SU-DHL-6 (cell line): ENCODE data around the gene GIPC3.
"Not testable (repeated sequence)": the region's sequence is repeated elsewhere in the genome, so short reads cannot be mapped to it uniquely, and the experiment has no call there.

Source experiments
- H2AFZ ChIP-seq: fragments of 200-600 bp; sonication (generic); 2 replicates; pipeline ENCODE4 v1.6.1; 2014; ENCODE audit warnings: low read depth, mild to moderate bottlenecking, moderate library complexity, mixed read lengths, antibody characterized with exemption, low read length; ENCODE audit not compliant: severe bottlenecking
- H3F3A ChIP-seq: fragments of 200-600 bp; shearing (Covaris generic); 2 replicates; pipeline ENCODE4 v1.6.0; 2016; ENCODE audit warnings: antibody characterized with exemption, mild to moderate bottlenecking; ENCODE audit not compliant: insufficient read depth
- H3K27ac ChIP-seq: fragments of 200-600 bp; sonication (generic); 2 replicates; pipeline ENCODE4 v1.5.1; 2016; ENCODE audit warnings: low read depth, mild to moderate bottlenecking, low read length, moderate library complexity, mixed read lengths
- H3K27me3 ChIP-seq: fragments of 200-600 bp; sonication (generic), shearing (Covaris generic); 2 replicates; pipeline ENCODE4 v1.6.0; 2014; ENCODE audit warnings: mild to moderate bottlenecking, low read length
- H3K36me3 ChIP-seq: fragments of 200-600 bp; sonication (generic); 2 replicates; pipeline ENCODE4 v1.6.1; 2014; ENCODE audit warnings: mild to moderate bottlenecking, low read length, mixed read lengths
- H3K4me2 ChIP-seq: fragments of 300-600, 200-600 bp; shearing (Covaris generic), sonication (generic); 2 replicates; pipeline ENCODE4 v1.6.0; 2014; ENCODE audit warnings: low read length, low read depth, mild to moderate bottlenecking; ENCODE audit not compliant: poor library complexity, severe bottlenecking
- H3K4me3 ChIP-seq: fragments of 200-600 bp; sonication (generic); 2 replicates; pipeline ENCODE4 v1.5.1; 2014; ENCODE audit warnings: antibody characterized with exemption, low read length, mild to moderate bottlenecking, mixed read lengths; ENCODE audit not compliant: insufficient read depth, poor library complexity, severe bottlenecking
- H3K79me2 ChIP-seq: fragments of 200-600 bp; sonication (generic); 2 replicates; pipeline ENCODE4 v1.6.1; 2014; ENCODE audit warnings: mild to moderate bottlenecking, low read length, moderate library complexity; ENCODE audit not compliant: insufficient read depth
- H3K9ac ChIP-seq: fragments of 200-600 bp; sonication (generic); 2 replicates; pipeline ENCODE4 v1.7.0; 2014; ENCODE audit warnings: mild to moderate bottlenecking, low read length
- H3K9me2 ChIP-seq: fragments of 200-600 bp; sonication (generic); replicated peaks from 2 replicates; pipeline ENCODE4 v1.6.1; 2014; ENCODE audit warnings: low read length; ENCODE audit not compliant: insufficient read depth
- H3K9me3 ChIP-seq: fragments of 200-600 bp; sonication (generic); 2 replicates; pipeline ENCODE4 v1.6.1; 2014; ENCODE audit warnings: low read length, mixed read lengths; ENCODE audit not compliant: insufficient read depth
- H4K20me1 ChIP-seq: fragments of 200-600 bp; sonication (generic); 2 replicates; pipeline ENCODE4 v1.6.1; 2014; ENCODE audit warnings: low read depth, mild to moderate bottlenecking, antibody characterized with exemption, low read length, moderate library complexity, mixed read lengths
- EZH2phosphoT487 ChIP-seq: fragments of 200-600 bp; sonication (generic), shearing (Covaris generic); conservative IDR thresholded peaks from 2 replicates; pipeline ENCODE4 v1.6.1; 2018; ENCODE audit warnings: mild to moderate bottlenecking, antibody characterized with exemption, low read length, moderate library complexity, mixed read lengths
- TF ChIP-seq, protein P1 (sequence below): fragments of 200-600 bp; sonication (generic); IDR thresholded peaks from one replicate; pipeline ENCODE4 v1.5.1; 2017; ENCODE audit warnings: antibody characterized with exemption, mild to moderate bottlenecking, low read length, moderate library complexity; ENCODE audit not compliant: insufficient read depth, poor library complexity, severe bottlenecking

GIPC3 gene

DNA sequence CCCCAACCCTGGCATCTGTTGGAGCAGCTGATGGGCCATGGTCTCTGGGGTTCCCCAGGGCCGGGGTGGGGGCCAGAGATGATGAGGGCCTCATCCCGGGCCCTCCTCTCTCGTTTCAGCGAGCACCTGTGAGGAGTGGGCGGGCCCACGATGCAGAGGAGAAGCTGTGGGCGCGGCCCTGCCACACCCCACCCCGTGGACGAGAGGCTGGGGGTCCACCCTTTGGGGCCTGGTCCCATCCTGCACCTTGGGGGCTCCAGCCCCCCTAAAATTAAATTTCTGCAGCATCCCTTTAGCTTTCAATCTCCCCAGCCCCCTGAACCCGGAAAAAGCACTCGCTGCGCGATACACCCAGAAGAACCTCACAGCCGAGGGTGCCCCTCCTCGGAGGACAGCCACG lies 6.9 kb upstream of the GIPC3 start:
- TF ChIP-seq, protein P1, sequence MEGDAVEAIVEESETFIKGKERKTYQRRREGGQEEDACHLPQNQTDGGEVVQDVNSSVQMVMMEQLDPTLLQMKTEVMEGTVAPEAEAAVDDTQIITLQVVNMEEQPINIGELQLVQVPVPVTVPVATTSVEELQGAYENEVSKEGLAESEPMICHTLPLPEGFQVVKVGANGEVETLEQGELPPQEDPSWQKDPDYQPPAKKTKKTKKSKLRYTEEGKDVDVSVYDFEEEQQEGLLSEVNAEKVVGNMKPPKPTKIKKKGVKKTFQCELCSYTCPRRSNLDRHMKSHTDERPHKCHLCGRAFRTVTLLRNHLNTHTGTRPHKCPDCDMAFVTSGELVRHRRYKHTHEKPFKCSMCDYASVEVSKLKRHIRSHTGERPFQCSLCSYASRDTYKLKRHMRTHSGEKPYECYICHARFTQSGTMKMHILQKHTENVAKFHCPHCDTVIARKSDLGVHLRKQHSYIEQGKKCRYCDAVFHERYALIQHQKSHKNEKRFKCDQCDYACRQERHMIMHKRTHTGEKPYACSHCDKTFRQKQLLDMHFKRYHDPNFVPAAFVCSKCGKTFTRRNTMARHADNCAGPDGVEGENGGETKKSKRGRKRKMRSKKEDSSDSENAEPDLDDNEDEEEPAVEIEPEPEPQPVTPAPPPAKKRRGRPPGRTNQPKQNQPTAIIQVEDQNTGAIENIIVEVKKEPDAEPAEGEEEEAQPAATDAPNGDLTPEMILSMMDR = no peak
- no peak for TF ChIP-seq EZH2phosphoT487
- Histone ChIP-seq H2AFZ (no peak overlapping the region), H3K36me3 (no peaks in the 10 kb centered on the region), H3K9me2 (no peaks in the 10 kb centered on the region), H3K4me3 (no peak overlapping the region), H4K20me1 (no peaks in the 10 kb centered on the region), H3K79me2 (no peaks in the 10 kb centered on the region), H3K9ac (no peak overlapping the region), H3K4me2 (no peak overlapping the region), H3K27ac (no peak overlapping the region), H3K9me3 (no peaks in the 10 kb centered on the region), H3F3A (no peaks in the 10 kb centered on the region), H3K27me3 (no peaks in the 10 kb centered on the region)

- Histone ChIP-seq H3K79me2 (no peaks in the 10 kb centered on the region), H3K9ac (no peak overlapping the region), H3K36me3 (no peaks in the 10 kb centered on the region), H2AFZ (no peak overlapping the region), H4K20me1 (no peaks in the 10 kb centered on the region), H3F3A (no peaks in the 10 kb centered on the region), H3K9me2 (no peaks in the 10 kb centered on the region), H3K4me2 (no peak overlapping the region), H3K27me3 (no peaks in the 10 kb centered on the region), H3K9me3 (no peaks in the 10 kb centered on the region), H3K27ac (no peak overlapping the region), H3K4me3 (no peak overlapping the region)
- no peak for TF ChIP-seq EZH2phosphoT487
- TF ChIP-seq, protein P1 = no peak
Measured at GRCh38 chr19:3580156-3580934, 4.9 kb upstream of the GIPC3 start.

GRCh38 chr19:3581792-3582191 lies 3.5 kb upstream of the GIPC3 start:
- H3K27ac ChIP-seq, H3K79me2 ChIP-seq, H3F3A ChIP-seq, H3K27me3 ChIP-seq, H3K9me3 ChIP-seq, H3K9ac ChIP-seq, H3K4me3 ChIP-seq, H4K20me1 ChIP-seq, H2AFZ ChIP-seq, H3K9me2 ChIP-seq, H3K4me2 ChIP-seq, H3K36me3 ChIP-seq: not testable (repeated sequence)

DNA sequence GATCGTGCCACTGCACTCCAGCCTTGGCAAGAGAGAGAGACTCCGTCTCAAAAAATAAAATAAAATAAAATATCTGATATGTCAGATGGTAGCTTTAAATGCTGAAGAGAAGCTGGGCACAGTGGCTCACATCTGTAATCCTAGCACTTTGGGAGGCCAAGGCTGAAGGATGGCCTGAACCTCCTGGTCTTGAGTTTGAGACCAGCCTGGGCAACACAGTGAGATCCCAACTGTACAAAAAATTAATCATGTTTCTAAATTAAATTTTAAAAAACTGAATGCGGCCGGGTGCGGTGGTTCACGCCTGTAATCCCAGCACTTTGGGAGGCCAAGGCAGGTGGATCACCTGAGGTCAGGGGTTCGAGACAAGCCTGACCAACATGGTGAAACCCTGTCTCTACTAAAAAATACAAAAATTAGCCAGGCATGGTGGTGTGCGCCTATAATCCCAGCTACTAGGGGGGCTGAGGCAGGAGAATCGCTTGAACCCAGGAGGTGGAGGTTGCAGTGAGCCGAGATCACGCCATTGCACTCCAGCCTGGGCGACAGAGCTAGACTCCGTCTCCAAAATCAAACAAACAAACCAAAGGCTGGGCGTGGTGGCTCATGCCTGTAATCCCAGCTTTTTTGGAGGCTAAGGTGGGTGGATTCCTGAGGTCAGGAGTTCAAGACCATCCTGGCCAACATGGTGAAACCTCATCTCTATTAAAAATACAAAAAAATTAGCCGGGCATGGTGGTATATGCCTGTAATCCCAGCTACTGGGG lies 1.1 kb upstream of the GIPC3 start:
- not testable (repeated sequence) for H3K79me2 ChIP-seq, H3K27me3 ChIP-seq, H3K9me2 ChIP-seq, H3K4me3 ChIP-seq, H3K36me3 ChIP-seq, H2AFZ ChIP-seq, H3K9me3 ChIP-seq, H3K27ac ChIP-seq, H3K4me2 ChIP-seq, H3F3A ChIP-seq, H3K9ac ChIP-seq, H4K20me1 ChIP-seq
